PFSK-1 (cell line): ENCODE data around the gene BRINP1.

ENCODE experiments used
- FOXP2 ChIP-seq: optimal IDR thresholded peaks from 2 replicates; pipeline ENCODE3; 2011; ENCODE audit warnings: borderline replicate concordance, control low read depth, inconsistent platforms; ENCODE audit not compliant: insufficient read depth; ENCODE audit errors: extremely low read length, extremely low read depth
- POLR2AphosphoS5 ChIP-seq: IDR thresholded peaks from 2 replicates; pipeline ENCODE4 v1.6.1; 2012; ENCODE audit warnings: low read depth, mild to moderate bottlenecking, control low read depth, low read length, moderate library complexity
- TAF1 ChIP-seq: IDR thresholded peaks from 2 replicates; pipeline ENCODE4 v1.6.1; 2012; ENCODE audit warnings: low read length, control low read depth, borderline replicate concordance; ENCODE audit not compliant: insufficient read depth

DNA sequence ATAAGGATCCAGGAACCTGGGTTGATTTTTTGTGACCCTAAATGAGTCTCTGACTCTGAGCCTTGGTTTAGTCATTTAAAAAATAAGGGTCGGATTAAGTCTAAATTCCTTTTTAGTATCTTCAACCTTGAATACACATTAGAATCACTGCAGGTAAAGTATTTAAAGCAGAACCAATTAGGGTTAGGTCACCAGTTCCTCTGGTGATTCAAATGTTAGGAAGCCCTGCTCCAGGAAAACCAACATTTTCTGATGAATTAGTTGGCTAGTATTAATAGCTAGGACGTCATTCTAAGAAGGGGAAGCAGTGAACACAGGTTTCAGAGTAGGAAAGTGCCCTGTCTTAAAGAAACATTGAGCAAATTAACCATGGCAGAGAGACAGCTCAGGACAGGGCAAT lies 31.4 kb upstream of the BRINP1 start:
- TF ChIP-seq POLR2AphosphoS5 (no peak), TAF1 (no peak), FOXP2 (no peak)
